ENCODE results near the gene IQCN. TPM values are rescaled to one million over a fixed set of nuclear protein-coding genes. Genes with fewer than 3 reads are reported as not detected.

IQCN gene
- total RNA-seq, 1 experiment from 2014 or later: 0.61 TPM

DNA sequence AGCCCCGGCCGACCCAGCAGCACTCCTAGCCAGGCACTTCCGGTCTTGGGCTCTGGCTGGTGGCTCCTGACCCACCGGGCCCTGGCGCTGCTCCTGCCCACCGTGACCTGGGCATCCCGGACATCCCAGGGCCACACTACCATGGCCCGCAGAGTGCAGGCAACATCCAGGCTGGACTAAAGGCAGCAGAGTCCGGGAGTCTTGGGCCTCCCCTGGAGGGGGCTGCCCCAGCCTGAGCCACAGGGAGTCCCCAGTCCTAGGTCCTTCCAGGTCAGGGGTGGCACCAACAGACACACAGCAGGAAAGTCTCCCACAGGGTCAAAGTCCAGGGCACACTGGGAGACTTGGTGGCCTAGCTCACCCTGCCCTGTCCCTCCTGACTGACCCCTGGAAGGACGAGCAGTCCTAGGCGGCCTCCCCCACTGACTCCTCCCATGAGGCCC, 37.9 kb upstream of the IQCN start (continued):
- TF ChIP-seq, protein P1, sequence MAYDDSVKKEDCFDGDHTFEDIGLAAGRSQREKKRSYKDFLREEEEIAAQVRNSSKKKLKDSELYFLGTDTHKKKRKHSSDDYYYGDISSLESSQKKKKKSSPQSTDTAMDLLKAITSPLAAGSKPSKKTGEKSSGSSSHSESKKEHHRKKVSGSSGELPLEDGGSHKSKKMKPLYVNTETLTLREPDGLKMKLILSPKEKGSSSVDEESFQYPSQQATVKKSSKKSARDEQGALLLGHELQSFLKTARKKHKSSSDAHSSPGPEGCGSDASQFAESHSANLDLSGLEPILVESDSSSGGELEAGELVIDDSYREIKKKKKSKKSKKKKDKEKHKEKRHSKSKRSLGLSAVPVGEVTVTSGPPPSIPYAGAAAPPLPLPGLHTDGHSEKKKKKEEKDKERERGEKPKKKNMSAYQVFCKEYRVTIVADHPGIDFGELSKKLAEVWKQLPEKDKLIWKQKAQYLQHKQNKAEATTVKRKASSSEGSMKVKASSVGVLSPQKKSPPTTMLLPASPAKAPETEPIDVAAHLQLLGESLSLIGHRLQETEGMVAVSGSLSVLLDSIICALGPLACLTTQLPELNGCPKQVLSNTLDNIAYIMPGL (CRISPR knock-in tag; IDR thresholded peaks at IDR 0.05): no peak
- no peak for TF ChIP-seq NR2C2 (CRISPR knock-in tag; IDR thresholded peaks at IDR 0.05)

DNA sequence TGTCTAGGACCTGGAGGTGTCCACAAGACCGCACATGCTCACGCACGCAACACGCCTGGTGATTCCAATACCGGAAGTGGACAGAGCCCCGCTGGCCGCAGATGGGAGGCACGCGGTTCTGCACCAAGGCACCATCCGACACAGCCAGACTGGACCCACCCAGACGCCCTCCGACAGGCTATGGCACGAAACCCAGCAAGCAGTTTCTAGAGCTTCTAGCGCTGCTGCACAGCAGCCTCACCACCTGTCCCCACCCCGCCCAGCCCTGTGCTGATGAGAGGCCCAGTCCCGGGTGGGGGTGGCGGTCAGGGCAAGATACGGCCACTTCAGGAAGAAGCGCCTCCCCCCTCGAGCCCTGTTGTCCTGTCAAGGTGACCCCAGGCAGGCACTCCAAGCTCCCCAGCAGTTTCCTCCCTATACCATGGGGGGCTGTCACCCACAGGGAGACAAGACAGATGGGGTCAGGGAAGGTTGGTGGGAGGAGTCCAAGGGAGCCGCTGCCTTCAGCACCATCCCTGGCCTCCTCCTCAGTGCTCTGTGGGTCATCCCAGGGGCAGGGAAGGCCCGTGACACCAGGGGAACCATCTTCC, 37.3 kb upstream of the IQCN start:
- H3K27ac Mint-ChIP-seq: no peak overlapping the region
- no peak for DNase-seq (ENCODE audit: low spot score)
- POLR2A ChIA-PET: no interaction called here
- H3K27me3 Mint-ChIP-seq (ENCODE audit: low read depth): no peaks in the 10 kb centered on the region
- no peaks in the 10 kb centered on the region for H3K9me3 Mint-ChIP-seq
- CTCF ChIA-PET: interaction anchor here (0.6 to 12.7 kb wide), 2 partner anchors 32 to 56 kb away, joined by 4 to 240 read pairs; partner anchors contain the start of gene JUND
- no peak overlapping the region for H3K4me3 Mint-ChIP-seq
- H3K36me3 Mint-ChIP-seq: peaks cover 43% of the 10 kb centered on the region
- TF ChIP-seq ZNF263 (CRISPR knock-in tag; IDR thresholded peaks at IDR 0.05; ENCODE audit: low read depth) (no peak), FOXK1 (CRISPR knock-in tag; IDR thresholded peaks at IDR 0.05) (no peak)
- peaks cover 10% of the 10 kb centered on the region for H3K4me1 Mint-ChIP-seq
- no peak for ATAC-seq

- Mint-ChIP-seq H3K4me1 (peaks cover 12% of the 10 kb centered on the region), H3K27me3 (ENCODE audit: low read depth) (no peaks in the 10 kb centered on the region), H3K9me3 (no peaks in the 10 kb centered on the region), H3K36me3 (peaks cover 43% of the 10 kb centered on the region), H3K27ac (no peak overlapping the region), H3K4me3 (no peak overlapping the region)
- ATAC-seq (no peak), DNase-seq (ENCODE audit: low spot score) (no peak)
- ChIA-PET CTCF (interaction anchor here (12.7 kb wide), 1 partner anchor 32 kb away, joined by 240 read pairs; the partner anchor contains the start of gene JUND), POLR2A (no interaction called here)
- TF ChIP-seq MXD4 (CRISPR knock-in tag; IDR thresholded peaks at IDR 0.05; ENCODE audit: borderline replicate concordance) (no peak), ZSCAN18 (CRISPR knock-in tag; IDR thresholded peaks at IDR 0.05) (no peak), JUN (CRISPR knock-in tag; IDR thresholded peaks at IDR 0.05) (no peak), JAZF1 (CRISPR knock-in tag; IDR thresholded peaks at IDR 0.05) (no peak), ZNF121 (CRISPR knock-in tag; IDR thresholded peaks at IDR 0.05) (no peak), ZMAT4 (CRISPR knock-in tag; IDR thresholded peaks at IDR 0.05) (no peak), TCF7 (CRISPR knock-in tag; IDR thresholded peaks at IDR 0.05; ENCODE audit: low read depth) (no peak), TEAD1 (CRISPR knock-in tag; IDR thresholded peaks at IDR 0.05) (no peak)
Measured at GRCh38 chr19:18310966-18311365, 36.7 kb upstream of the IQCN start.

- no peak overlapping the region for H3K27ac Mint-ChIP-seq
- H3K9me3 Mint-ChIP-seq: no peaks in the 10 kb centered on the region
- POLR2A ChIA-PET: no interaction called here
- no peak overlapping the region for H3K4me3 Mint-ChIP-seq
- DNase-seq (ENCODE audit: low spot score) (no peak), ATAC-seq (no peak)
- no peaks in the 10 kb centered on the region for H3K27me3 Mint-ChIP-seq (ENCODE audit: low read depth)
- H3K4me1 Mint-ChIP-seq: peaks cover 19% of the 10 kb centered on the region
- peaks cover 39% of the 10 kb centered on the region for H3K36me3 Mint-ChIP-seq
- CTCF ChIA-PET: interaction anchor here (1.1 kb wide), 1 partner anchor 18 kb away, joined by 3 read pairs; no protein-coding TSS in a partner anchor
- TF ChIP-seq ZNF232 (CRISPR knock-in tag; IDR thresholded peaks at IDR 0.05) (no peak), FOXP4 (CRISPR knock-in tag; IDR thresholded peaks at IDR 0.05) (no peak), USF1 (CRISPR knock-in tag; IDR thresholded peaks at IDR 0.05) (no peak)
- TF ChIP-seq, protein P2, sequence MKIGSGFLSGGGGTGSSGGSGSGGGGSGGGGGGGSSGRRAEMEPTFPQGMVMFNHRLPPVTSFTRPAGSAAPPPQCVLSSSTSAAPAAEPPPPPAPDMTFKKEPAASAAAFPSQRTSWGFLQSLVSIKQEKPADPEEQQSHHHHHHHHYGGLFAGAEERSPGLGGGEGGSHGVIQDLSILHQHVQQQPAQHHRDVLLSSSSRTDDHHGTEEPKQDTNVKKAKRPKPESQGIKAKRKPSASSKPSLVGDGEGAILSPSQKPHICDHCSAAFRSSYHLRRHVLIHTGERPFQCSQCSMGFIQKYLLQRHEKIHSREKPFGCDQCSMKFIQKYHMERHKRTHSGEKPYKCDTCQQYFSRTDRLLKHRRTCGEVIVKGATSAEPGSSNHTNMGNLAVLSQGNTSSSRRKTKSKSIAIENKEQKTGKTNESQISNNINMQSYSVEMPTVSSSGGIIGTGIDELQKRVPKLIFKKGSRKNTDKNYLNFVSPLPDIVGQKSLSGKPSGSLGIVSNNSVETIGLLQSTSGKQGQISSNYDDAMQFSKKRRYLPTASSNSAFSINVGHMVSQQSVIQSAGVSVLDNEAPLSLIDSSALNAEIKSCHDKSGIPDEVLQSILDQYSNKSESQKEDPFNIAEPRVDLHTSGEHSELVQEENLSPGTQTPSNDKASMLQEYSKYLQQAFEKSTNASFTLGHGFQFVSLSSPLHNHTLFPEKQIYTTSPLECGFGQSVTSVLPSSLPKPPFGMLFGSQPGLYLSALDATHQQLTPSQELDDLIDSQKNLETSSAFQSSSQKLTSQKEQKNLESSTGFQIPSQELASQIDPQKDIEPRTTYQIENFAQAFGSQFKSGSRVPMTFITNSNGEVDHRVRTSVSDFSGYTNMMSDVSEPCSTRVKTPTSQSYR (CRISPR knock-in tag; IDR thresholded peaks at IDR 0.05): no peak
- TF ChIP-seq, protein P3, sequence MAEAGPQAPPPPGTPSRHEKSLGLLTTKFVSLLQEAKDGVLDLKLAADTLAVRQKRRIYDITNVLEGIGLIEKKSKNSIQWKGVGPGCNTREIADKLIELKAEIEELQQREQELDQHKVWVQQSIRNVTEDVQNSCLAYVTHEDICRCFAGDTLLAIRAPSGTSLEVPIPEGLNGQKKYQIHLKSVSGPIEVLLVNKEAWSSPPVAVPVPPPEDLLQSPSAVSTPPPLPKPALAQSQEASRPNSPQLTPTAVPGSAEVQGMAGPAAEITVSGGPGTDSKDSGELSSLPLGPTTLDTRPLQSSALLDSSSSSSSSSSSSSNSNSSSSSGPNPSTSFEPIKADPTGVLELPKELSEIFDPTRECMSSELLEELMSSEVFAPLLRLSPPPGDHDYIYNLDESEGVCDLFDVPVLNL (CRISPR knock-in tag; IDR thresholded peaks at IDR 0.05; ENCODE audit: borderline replicate concordance, low read depth): no peak
Measured at GRCh38 chr19:18310118-18310909, 36.1 kb upstream of the IQCN start.

All from WTC11 (cell line).